GM10847 (cell line): Measurements from ENCODE around the gene TCF4.

ENCODE experiments used
- POLR2A ChIP-seq: IDR thresholded peaks from 2 replicates; pipeline ENCODE4 v1.6.1; 2011; ENCODE audit not compliant: insufficient read length; ENCODE audit errors: extremely low read depth

The TCF4 gene

DNA sequence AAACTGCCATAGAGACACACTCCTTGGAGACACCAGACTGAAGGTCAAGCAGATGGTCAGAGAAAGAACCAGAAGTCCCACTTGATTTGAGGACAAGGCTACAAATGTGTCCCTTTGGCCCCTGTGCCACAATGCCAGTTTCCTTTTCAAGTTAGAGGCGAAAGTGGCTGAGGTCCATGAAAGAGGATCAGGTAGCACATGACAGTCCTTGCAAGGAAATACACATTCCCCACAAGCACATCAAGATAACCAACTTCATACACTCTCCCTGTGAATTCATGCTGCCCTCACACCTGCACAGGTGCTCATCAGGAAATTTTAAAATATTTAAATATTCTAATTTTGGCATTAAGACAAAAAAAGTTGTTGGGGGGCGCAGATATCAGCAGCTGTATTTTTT is 218.6 kb downstream of the TCF4 start:
- no peak for TF ChIP-seq POLR2A

- TF ChIP-seq POLR2A = no peak
Measured at GRCh38 chr18:55365342-55365741, 222.7 kb downstream of the TCF4 start.

DNA sequence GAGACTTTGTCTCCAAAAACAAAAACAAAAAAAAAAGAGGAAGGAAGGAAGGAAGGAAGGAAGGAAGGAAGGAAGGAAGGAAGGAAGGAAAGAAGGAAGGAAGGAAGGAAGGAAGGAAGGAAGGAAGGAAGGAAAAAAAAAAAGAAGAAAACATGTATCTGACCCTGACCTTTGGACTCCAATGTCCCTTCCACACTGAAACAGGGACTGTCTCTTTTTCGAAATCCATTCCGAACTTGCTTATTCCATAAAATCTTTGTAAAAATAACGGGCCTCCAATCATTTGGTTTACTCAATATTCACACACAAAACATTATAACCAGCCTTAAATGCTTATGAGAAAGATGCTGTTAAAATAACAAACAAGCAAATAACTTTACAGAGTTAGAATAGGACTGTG is 225.7 kb downstream of the TCF4 start:
- no peak for TF ChIP-seq POLR2A

- no peak for TF ChIP-seq POLR2A
Measured at GRCh38 chr18:55361492-55362250, 226.3 kb downstream of the TCF4 start.

GRCh38 chr18:55360061-55360460 is 227.9 kb downstream of the TCF4 start:
- TF ChIP-seq POLR2A = no peak

DNA sequence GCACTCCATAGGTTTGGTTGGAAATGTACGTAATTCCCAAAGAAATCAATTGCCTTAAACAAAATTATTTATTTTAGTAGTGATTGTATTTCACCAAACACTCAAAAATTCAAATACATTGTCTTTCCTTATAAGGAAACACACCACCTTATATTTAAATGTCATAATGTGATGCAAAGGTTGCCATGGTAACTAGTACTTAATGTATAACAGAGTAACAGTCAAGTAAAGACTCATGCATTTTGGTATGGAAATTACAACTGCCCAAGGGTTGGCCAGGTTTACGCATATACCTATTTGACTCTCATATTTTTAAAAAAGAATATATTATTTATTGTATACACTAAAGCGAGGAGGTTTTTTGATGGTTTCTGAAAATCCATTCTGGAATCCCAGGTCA is 231.2 kb downstream of the TCF4 start:
- no peak for TF ChIP-seq POLR2A

- TF ChIP-seq POLR2A = no peak
Measured at GRCh38 chr18:55355223-55355622, 232.8 kb downstream of the TCF4 start.

GRCh38 chr18:55354795-55355194 is 233.2 kb downstream of the TCF4 start:
- no peak for TF ChIP-seq POLR2A

DNA sequence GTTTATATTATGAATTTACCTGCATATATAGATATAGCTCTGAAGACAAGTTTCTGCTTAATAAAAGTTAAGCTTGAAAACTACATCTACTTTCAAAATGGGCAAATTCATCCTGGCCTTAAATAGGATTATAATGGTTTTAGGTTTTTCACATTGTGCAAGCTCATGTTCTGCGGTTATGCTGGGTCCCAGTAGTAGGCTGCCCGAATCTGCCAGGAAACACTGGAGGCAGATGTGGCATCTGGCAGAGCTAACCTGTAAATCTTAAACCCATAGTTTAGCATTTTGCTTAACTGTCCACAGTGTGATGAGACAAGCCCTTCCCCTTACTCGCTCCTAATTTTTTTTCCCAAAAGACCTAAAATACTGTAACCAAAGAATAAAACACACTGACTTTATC is 234.2 kb downstream of the TCF4 start:
- TF ChIP-seq POLR2A = no peak

GRCh38 chr18:55353391-55353790 is 234.6 kb downstream of the TCF4 start:
- TF ChIP-seq POLR2A = no peak

DNA sequence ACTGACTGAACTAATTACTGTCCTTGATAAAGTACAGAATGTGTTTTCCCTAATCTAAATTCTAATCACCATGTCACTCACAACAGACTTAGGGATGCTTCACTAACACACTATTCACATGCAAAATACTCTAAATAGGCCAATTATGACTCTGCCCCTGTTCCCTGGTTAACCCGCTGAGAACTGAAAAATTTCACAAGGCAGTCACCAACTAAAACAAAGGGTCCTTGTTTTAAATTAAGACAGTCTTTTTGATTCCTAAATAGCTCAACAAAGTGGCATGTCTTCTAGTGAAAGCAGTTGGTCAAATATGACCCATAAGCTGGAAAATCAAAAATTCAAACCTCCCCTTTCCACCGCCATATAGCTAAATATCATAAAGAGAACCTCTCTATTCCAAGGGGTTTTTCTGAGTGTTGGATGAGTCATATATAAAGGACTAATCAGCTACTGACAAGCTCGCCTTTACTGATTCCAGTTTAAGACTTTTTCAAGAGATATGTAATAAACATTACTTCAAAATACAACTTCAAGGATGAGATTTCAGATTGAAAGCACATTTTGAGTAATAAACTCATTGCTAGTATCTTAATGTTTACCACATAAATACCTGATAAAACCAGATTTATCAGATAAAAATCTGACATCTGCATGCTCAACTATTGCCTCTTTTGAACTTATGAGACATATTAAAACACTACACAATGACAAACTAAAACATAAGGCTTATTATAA is 235.8 kb downstream of the TCF4 start:
- TF ChIP-seq POLR2A = no peak

DNA sequence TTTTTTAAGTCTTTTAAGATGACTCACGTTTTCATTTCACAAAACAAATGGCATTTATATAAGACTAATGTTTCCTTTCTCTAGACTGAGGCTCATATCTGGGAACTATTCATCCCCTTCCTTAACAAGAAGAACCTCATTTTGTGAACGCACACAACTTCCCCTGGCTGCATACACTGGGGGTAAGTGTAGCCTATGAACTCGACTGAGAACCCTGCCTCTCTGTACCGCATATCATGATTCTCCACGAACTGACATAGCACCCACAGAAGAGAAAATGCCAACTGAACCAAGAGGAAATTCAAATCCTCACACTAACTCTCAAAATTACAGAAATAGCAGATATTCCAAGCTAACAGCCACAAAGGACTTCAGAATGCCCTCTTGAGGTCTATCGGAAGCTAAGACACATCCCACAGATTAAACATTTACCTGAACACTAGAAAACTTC is 236.7 kb downstream of the TCF4 start:
- no peak for TF ChIP-seq POLR2A

DNA sequence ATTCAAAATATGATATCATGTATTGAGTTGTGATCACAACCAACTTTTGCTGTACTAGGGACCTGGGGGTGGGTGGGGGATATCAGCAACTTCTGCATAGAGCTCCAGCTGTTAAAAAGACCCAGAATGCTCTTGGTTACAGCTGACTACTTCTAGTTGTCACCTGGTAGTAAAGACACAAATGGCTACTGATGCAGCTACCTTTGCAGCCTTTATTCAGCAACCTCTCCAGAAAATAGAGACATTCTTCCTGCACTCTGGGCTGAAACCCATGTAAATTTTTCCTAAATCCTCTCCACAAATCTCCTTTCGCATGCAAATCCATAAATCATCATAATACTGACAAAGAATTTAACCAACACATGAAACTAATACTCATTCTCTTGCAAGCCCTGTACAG is 238.3 kb downstream of the TCF4 start:
- no peak for TF ChIP-seq POLR2A

DNA sequence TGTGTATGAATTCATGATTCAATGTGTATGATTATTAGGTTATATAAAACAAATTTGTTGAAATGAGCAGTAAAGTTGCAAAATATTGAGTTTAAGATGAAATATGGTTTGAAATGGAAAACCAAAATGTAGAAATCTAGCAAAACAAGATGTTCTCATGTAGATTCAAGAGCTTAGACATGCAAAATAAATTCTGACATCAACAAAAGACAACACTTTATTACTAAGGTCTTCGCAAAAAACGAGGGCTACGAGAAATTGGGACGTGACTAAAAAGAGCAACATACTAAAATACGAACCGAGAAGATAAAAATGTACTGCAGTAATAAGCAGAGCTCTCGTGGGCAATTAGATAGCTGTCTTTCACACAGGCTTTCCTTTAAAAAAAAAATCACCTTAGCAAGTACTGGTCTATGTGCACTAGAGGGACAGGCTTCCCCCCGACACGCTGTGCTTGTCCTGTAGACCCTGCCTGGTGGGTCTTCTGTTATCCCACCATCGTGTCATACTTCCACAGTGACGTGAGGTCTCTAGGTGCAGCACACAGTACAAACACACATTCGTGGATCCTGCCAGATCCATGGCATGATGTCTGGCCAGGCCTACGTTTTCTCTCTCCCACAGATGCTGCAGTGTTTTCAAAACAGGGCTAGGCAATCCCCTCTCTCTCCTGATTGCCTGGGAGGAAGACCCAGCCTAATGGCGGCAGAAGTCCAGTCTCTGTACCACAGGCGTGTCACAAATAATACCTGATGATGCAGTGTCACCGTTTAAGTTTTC is 240.8 kb downstream of the TCF4 start:
- TF ChIP-seq POLR2A = no peak

DNA sequence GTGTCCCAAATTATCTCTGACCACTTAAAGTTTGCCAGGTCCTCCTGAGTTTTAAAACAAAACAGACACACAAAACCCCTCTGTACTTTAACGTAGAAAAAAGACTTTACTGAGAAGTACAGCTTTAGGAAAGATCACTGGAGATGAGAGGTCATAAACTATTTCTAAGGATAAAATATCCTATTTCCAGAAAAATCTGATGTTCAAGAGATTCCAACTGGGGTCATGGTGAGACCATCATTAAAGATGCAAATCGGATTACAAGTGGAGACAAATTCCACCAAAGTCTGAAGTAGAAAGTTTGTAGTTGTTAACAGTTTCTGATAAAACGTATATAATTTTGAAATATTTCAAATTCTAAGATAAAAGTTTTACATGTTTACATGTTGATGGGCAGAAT is 241.6 kb downstream of the TCF4 start:
- no peak for TF ChIP-seq POLR2A
